NCI-H2196 (cell line): Measurements from ENCODE around the gene NPVF.

Experiments
- DNase-seq: peaks from one replicate; lab custom pipeline; 2025; ENCODE audit not compliant: unreplicated experiment; lab: John Stamatoyannopoulos, UW

NPVF gene

GRCh38 chr7:25228386-25228785, at the start of gene NPVF:
NPVF (minus strand) TSS chr7:25228486; CDS start chr7:25228439, 47 bp downstream.
- no peak for DNase-seq

GRCh38 chr7:25272265-25272664, 44.0 kb upstream of the NPVF start:
- no peak for DNase-seq

GRCh38 chr7:25263337-25263736, 35.1 kb upstream of the NPVF start:
- no peak for DNase-seq

- no peak for DNase-seq
Measured at GRCh38 chr7:25262586-25262985, 34.3 kb upstream of the NPVF start.

GRCh38 chr7:25261545-25262140, 33.4 kb upstream of the NPVF start:
- no peak for DNase-seq

- no peak for DNase-seq
Measured at GRCh38 chr7:25260862-25261494, 32.7 kb upstream of the NPVF start.

GRCh38 chr7:25259487-25260243, 31.4 kb upstream of the NPVF start:
- peak; percentile 58 for DNase-seq

GRCh38 chr7:25256333-25256819, 28.1 kb upstream of the NPVF start:
- no peak for DNase-seq

- no peak for DNase-seq
Measured at GRCh38 chr7:25255611-25256332, 27.5 kb upstream of the NPVF start.

- DNase-seq, result no peak
Measured at GRCh38 chr7:25254604-25255003, 26.3 kb upstream of the NPVF start.

GRCh38 chr7:25253714-25254113, 25.4 kb upstream of the NPVF start:
- DNase-seq, result no peak

GRCh38 chr7:25250386-25250785, 22.1 kb upstream of the NPVF start:
- no peak for DNase-seq

- no peak for DNase-seq
Measured at GRCh38 chr7:25249772-25250171, 21.5 kb upstream of the NPVF start.

GRCh38 chr7:25246306-25246705, 18.0 kb upstream of the NPVF start:
- DNase-seq, result no peak

GRCh38 chr7:25244254-25245033, 16.2 kb upstream of the NPVF start:
- no peak for DNase-seq

GRCh38 chr7:25242678-25243077, 14.4 kb upstream of the NPVF start:
- no peak for DNase-seq

- DNase-seq, result no peak
Measured at GRCh38 chr7:25240896-25241295, 12.6 kb upstream of the NPVF start.

- no peak for DNase-seq
Measured at GRCh38 chr7:25240340-25240739, 12.1 kb upstream of the NPVF start.

GRCh38 chr7:25239888-25240287, 11.6 kb upstream of the NPVF start:
- DNase-seq, result no peak

GRCh38 chr7:25238066-25238725, 9.9 kb upstream of the NPVF start:
- DNase-seq, result no peak
